Measurements from ENCODE around the gene RIGI.

DNA sequence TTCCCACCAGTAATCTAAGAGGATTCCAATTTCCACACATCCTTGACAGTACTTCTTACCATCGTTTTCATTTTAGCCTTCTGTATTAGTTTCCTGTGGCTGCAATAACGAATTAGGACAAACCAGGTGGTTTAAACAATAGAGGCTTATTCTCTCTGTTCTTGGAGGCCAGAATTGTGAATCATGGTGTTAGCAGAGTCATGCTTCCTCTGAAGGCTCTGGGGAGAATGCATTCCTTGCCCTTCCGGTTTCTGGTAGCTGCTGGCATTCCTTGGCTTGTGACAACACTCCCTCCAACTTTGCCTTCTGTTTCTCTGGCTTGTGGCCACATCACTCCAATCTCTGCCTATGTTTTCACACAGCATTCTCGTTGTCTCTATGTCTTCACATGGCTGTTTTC lies 23.5 kb downstream of the RIGI start:
- TF ChIP-seq, protein P1, sequence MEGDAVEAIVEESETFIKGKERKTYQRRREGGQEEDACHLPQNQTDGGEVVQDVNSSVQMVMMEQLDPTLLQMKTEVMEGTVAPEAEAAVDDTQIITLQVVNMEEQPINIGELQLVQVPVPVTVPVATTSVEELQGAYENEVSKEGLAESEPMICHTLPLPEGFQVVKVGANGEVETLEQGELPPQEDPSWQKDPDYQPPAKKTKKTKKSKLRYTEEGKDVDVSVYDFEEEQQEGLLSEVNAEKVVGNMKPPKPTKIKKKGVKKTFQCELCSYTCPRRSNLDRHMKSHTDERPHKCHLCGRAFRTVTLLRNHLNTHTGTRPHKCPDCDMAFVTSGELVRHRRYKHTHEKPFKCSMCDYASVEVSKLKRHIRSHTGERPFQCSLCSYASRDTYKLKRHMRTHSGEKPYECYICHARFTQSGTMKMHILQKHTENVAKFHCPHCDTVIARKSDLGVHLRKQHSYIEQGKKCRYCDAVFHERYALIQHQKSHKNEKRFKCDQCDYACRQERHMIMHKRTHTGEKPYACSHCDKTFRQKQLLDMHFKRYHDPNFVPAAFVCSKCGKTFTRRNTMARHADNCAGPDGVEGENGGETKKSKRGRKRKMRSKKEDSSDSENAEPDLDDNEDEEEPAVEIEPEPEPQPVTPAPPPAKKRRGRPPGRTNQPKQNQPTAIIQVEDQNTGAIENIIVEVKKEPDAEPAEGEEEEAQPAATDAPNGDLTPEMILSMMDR (IDR thresholded peaks at IDR 0.05) = no peak
- no peak for TF ChIP-seq POLR2A (IDR thresholded peaks at IDR 0.05)

Data from body of pancreas (tissue), 4 donors.